HG03159 (cell line): ENCODE measurements around the gene DSN1.

Experiments
- ATAC-seq: cut with Tn5 transposase; IDR thresholded peaks from one replicate; pipeline ENCODE4 v1.9.1; 2021; ENCODE audit warnings: mild to moderate bottlenecking, moderate library complexity; ENCODE audit not compliant: unreplicated experiment

The DSN1 gene

DNA sequence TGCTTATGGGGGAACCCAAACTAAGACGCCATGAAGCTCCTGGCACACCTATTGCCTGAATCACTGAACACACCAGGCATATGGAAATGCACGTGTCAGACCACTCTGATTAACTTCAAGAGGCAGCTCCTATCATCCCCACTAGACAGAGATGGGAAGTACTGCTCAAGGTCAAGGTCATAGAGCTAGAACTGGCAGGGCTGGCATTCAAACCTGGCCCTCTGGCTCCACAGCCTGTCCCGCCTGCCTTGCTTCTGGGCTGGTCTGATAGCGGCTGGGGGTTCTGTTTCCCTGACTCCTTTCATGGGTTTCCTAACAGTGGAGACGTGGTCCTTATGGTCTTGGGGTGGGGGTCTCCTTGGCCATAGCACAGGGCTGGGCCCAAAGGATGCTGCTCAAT lies 22.6 kb upstream of the DSN1 start:
- no peak for ATAC-seq

DNA sequence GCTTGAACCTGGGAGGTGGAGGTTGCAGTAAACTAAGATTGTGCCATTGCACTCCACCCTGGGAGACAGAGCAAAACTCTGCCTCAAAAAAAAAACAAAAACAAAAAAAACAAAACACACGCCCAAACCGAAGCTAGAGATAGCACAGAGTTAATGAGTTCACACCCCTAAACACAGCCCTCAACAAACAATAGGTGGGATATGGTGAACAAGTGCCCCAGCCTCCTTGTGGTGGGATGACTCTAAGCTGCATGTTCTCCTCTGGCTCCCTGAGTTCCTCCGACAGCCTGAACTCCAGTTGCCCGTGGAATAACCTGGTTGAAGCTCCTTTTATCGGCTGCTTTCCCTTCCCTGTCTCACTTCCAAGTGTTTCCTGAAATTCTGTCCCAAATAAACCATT lies 22.1 kb upstream of the DSN1 start:
- ATAC-seq = no peak

DNA sequence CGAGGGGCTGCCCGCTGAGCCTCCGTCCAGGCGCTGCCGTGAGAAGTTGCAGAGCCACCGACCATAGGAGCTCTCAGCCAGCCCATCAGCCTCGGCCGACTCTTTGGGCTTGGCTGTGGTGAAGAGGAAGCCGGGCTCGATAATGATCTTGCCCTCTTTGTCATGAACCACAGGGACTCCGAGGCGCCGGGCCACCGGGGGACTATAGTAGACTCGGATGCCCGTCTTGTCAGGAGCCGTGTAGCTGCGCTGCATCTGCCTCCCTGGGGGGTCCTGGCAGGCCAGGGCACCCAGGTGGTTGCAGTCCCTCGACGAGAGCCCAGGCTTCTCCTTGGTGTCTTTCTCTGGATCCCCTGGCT lies 20.5 kb upstream of the DSN1 start:
- no peak for ATAC-seq

DNA sequence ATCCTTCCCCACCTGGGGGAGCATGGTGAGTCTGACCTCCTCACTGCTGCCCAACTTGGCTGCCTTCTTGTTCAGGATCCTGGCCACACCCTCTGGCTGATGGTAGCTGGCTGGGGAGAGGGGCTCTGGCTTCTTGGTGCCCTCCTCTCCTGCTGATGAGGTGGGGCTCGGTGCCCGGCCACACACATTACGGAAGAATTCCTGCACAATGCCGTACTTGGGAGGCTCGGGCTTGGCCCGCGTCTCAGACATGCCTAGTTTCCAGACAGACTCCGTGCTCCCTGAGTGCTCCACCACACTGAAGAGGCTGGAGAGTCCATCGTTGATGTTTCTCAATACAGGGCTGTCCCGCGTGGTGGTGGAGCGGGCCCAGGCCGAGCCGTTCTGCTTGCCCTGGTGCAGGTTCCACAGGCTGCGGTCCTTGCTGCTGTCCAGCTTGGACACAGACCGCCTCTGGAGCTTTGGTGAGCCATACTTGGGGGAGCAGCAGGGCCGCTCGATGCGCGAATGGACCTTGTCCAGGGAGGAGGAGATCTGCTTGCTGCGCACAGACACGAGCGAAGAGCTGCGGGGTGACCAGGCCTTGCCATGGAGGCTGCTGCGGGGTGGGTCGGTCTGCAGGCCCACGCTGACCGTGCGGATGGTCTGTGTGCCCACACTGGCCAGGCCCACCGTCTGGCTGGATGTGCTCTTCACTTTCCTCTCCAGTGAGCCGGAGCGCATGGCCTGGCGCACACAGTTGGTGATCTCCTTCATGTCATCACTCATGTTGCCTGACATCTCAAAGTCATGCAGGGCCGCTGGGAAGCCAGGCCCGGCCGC lies 19.9 kb upstream of the DSN1 start:
- ATAC-seq = no peak

DNA sequence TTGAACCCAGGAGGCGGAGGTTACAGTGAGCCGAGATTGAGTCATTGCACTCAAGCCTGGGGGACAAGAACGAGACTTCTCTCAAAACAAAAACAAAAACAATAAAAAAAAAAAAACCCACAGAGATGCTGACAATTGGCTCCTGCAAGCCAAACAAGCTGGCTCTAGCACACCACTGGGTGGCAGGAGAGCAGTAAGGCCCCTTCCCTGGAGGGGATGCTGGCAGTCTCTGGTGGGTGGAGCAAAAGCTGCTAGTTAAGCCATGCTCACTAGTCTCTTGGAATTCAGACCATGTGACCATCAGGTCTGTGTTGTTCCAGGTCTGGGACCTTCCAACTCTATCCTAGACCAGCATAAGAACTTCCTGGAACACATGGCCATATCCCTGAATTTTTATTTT lies 18.9 kb upstream of the DSN1 start:
- ATAC-seq = no peak

DNA sequence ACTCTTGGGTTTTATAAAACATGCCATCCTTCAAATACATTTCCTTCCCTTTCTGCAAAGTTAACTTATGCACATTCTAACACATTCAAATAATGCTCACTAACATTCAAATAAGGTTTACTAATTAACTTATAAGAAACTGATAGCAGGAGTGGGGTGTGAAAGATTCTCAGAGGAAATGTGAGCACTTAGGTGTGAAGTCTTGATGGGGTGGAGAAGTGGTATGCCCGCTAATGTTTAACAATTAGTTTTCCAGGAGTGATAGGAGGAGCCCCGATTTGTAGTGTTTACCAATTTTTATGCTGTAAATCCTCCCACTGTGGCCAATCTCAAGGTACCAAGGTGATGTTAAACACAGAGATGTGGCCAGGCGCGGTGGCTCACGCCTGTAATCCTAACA lies 18.3 kb upstream of the DSN1 start:
- ATAC-seq = no peak

DNA sequence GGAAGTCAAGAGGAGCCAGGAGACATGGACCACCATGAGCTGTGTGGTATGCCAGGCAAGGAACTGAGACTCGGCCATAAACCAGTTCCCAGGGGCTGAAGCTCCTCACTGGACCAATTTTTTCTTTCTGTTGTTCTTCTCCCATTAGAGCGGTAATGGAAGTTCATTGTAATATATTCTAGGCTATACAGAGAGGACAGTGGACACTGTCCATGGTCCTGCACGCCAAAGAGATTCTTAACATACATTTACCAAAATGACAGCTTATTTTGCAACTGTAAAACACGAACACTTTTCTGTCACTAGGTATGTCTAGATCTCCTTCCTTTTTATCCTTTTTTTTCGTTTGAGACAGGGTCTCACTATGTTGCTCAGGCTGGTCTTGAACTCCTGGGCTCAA lies 13.1 kb upstream of the DSN1 start:
- ATAC-seq = no peak

DNA sequence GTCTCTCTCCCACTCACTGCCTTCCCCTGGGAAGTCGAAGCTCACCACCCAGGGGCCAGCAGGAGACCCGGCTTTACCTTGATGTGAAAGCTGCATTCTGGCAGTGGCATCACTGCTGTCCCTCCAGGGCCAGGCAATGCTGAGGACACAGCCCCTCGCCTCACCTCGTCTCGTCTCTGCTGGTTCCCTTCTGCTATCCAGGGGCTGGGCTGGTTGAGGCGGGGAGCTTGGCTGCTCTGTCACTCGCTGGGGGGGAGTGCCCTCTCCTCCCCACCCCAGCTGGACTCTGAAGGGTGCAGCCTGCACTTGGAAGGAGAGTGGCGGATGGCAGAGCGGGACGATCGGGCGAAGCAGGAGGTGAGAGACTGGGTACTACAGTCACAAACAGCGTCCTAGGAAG lies 12.7 kb upstream of the DSN1 start:
- ATAC-seq = no peak

DNA sequence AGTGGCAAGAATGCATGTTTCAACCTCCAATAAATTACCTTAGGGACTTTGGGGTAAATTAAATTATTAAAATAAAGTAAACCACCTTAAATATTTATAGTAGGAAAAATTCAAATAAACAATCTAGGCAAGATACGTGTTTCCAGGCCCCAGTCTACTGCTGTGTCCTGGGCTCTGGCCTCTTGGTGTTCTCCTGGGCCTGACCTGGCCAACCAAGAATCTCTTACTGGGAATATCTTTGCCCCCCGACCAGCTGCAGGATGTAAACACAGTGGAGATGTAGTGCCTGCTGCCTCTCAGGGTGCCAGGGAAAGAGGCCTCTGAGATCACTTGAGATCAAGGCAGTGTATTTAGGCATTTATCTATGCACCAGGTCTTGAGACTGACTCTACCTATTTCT lies 11.7 kb upstream of the DSN1 start:
- ATAC-seq = no peak

DNA sequence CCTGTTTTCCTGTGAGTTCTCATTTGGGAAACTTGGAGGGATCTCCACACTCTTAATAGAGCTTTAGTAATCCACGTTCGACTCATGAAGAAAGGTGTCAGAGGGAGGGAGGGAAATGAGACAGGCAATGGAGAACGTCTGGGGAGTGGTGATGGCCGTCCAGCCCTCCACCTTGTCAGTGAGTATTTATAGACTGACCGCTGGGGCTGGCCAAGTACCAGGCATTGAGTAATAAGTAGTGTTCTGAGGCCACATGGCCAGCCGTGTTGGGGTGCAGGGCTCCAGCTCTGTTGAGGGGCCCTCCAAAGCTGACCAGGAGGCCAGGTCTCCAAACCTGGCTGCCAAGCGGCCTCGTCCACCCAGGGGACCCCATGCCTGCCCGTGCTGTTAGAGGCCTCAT lies 11.3 kb upstream of the DSN1 start:
- ATAC-seq = no peak

DNA sequence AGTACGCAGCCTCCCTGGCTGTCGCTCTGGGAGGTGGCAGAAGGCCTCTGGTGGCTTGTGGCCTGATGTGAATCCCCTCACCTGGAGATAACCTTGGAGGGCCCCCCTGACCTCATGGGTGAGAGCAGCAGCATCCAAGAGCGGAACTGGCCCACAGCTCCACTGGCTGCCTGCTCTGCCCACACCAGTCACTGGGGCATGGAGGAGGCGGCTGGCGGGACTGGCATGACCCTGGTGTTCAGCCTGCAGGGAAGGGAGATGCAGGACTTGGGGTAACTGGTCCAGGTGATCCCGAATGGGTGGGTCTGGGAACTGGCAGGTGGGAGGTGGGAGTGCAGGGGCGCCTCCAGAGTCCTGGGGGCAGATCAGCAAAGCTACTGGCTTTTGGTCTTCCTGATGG lies 10.6 kb upstream of the DSN1 start:
- ATAC-seq = no peak

DNA sequence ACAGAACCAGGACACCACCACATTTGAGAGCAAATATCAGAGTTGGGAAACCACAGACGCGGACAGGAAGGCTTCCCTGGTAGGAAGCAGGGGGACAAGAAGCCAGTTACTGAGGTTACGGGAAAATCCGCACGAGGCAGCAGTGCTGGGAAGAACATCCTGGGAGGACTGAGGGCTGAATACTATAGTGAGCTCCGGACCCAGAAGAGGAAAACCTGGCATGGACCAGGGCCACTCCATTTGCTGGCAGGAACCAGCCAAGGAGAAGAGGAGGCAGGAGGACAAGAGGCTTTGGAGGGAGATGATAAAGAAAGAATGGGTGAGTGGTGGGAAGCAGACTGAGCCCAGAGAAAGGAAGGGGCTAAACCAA lies 6.1 kb upstream of the DSN1 start:
- no peak for ATAC-seq

DNA sequence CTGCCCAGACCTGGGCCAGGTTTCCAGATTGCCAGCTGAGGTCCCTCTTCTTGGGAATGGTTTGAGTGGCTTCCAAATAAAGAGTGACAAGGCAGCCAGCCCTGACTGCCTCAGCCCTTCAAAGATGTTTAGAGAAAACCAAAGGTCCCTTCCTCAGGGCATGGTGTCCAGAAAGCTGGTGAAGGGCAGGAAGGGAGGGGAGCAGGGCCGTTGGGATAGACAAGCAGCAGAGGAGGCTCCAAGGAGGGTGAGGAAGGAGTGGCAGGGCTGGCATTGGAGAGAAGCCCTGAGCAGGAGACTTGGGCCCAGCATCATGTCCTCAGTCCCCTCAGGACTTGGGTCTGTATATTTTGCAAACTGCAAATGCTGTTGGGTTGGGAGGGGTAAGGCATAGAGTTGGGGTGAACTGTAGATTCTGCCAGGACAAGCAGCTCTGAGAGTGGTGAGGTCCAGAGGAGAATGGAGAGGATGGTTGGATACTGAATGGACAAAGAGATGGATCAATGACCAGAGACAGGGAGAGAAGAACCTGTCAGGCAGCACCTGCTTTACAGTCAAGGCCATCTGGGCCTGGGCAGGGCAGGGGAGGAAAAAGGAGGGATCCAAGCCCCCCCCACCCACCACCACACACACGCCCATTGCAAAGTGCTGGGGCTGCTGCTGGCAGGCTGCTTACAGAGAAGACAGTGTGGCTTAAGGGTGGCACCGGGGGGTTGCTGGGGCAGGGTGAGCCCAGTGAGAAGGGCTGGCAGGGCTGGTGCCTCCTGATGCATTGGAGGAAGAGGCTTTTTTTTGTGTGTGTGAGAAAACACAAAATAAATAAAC lies 5.5 kb upstream of the DSN1 start:
- no peak for ATAC-seq

DNA sequence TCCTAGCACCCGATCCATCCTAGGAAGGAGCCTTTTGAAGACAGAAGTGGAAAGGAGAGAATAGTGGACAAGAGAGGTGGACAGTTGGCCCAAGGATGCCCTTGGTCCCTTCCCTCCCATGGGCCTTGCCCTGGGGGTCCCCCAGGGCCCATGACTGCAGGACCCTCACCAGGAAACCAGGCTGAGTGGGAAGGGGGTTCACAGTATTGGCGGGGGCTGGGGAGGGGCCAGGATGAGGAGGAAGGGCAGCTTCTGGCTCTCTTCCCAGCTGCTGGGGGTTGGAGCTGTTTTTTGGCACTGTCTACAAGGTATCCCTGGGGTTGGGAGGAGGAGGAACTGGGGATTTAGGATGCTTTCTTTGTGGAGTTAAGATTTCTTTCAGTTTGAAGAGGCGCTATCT lies 4.0 kb upstream of the DSN1 start:
- ATAC-seq = no peak

DNA sequence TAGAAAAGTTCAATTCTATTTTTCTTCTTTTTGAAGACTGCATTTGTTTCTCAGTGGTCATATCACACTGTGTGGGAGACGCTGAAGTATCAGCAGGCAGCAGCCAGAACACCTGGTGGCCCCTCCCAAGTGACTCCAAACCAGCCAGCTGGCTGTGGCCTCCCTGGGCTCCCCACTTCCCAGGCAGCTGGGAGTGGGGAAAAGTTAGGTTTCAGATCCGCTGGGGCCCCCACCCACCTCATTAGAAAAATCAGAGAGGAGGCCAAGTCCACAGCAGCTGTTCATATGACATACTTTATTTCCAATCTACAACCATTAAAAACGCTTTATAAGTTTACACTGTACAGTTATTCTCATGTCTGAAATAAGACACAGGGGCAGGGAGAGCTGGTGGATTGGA lies 3.6 kb upstream of the DSN1 start:
- ATAC-seq = no peak

DNA sequence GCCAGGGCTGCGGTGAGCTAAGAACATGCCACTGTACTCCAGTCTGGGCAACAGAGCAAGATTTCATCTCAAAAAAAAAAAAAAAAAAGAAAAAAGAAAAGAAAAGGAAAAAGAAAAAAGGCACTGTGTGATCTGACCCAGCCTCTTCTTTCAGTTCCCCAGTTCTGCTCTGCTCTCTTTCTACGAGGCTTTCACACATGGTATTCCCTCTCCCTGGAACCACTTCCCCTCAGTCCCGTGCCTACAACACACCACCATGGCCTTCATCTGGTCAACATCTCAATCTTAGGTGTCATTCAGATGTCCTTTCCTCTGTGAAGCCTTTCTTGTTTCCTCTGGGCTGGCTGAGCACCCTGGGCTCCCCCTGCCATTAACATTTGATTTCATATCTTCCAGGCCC lies 2.3 kb upstream of the DSN1 start:
- ATAC-seq = no peak

DNA sequence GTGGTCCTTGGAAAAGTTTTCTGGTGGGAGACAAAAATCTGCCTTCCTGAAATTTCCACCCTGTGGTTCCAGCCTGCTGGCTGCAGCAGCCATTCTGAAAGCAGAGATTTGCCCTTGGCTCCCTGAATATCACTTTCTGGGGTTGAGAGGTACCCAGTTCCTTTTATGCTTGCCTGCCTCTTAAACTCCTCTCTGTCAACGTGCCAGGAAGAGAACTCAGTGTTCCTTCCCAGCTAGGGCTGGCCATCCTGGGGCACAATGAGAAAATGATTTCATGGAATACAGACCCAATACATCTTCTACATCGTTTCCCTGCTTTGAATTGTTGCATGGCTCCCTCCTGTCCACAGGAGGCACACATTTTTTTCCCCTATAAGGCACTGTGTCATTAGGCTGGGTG lies 1.6 kb upstream of the DSN1 start:
- ATAC-seq = no peak

DNA sequence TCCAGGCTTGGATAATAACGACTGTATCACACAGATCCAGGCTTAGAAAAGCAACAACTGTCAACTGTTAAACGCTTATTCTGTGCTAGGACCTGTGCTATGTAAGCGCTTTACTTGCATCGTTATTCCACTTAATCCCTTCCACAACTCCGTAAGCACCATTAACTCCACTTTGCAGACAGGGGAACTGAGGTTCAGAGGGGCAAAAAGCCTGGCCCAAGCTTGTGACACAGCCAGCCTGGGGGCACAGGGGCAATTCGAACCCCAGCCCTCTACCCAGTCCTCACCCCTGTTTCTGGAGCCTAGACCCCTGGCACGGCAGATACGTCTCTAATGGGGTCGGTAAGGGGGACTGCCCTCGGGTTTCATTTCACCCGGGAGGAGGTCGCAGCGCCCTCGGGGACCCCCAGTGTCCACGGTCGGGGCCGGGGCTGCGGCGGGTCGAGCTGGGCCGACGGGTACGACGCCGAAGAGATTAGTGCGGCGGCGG lies 411 bp downstream of the DSN1 start:
- ATAC-seq = no peak

DNA sequence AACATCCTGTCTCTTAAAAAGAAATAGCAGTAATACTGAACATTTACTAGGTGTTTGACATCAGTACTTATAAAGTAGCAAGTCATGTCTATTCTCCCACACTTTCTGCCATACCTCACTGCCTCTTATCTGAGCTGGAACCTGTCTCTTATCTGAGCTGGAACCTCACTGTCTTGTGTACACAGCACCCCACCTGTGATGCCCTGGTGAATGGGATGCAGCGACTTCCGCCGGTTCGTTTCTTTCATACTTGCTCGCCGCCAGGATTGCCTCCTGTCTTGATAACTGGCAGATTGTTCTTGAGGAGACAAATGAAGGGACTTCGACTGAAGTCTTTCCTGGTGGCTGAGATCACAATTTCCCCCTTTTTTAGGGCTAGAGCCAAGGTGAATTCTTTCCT lies 2.9 kb downstream of the DSN1 start:
- ATAC-seq = no peak

DNA sequence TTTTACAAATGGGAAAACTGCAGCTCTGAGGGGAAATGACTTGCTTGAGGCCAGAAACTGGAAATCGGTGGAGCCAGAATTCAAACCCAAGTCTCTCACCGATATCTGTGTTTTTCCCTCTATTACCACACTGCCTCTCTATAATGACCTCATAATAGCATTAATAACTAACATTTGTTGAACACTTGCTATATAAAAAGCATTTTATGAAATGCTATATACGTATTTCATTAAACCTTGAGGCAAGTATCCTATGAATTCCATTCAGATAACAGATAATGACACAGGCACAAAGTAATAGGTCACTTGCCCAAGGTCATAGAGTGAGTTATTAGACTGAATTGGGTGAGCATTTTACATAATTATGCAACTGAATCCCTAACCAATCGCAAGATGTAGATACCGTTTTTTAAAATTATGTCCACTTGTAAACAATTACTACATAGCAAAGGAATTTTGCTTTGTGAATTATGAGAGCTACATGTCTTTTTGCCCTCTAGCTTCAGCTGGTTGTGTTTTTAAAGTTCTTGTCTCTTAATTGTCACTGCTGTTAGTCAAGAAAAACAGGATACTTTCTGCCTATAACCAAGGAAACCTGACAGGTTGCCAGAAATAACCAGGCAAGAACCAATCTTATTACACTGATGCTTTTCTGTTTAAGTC lies 4.7 kb downstream of the DSN1 start:
- no peak for ATAC-seq

DNA sequence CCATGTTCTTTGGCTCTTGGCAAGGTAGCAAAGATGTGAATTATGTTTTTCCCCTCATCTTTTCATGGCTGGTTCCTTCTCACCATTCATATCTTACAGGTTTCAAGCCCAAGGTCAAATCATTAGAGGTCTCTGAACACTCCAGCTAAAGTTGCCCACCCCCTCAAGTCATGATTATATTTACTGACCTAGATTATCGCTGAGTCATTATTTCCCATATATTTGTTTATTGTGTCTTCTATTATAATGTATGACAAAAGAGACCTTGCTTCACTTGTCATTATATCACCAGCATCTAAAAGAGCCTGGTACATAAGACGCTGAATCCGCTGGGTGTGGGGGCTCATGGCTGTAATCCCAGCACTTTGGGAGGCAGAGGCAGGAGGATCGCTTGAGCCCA lies 12.4 kb downstream of the DSN1 start:
- no peak for ATAC-seq

DNA sequence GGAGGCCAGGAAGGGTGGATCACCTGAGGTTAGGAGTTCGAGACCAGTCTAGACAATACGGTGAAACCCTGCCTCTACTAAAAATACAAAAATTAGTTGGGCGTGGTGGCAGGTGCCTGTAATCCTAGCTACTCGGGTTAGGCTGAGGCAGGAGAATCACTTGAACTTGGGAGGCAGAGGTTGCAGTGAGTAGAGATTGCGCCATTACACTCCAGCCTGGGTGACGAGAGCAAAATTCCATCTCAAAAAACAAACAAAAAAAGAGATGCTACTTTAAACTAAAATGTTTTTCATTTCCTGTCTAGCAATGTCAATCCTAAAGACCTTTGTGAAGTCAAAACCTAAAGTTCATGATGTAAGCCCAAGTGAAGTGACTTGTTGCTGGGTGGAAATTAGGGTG lies 12.9 kb downstream of the DSN1 start:
- no peak for ATAC-seq
